H9 (cell line): ENCODE measurements around the gene COQ5. TPM values are rescaled to one million over a fixed set of nuclear protein-coding genes. Genes with fewer than 3 reads are reported as not detected.

ENCODE experiments used
- DNase-seq: peaks from one replicate; pipeline ENCODE4 v3.0.0-alpha.2; 2017
- H2AFZ ChIP-seq: one replicate; pipeline ENCODE4 v1.6.1; 2013; ENCODE audit warnings: mild to moderate bottlenecking, low read length, control low read depth, moderate library complexity
- H2AK5ac ChIP-seq: 2 replicates; pipeline ENCODE4 v1.6.1; 2013; ENCODE audit warnings: low read length, control low read depth, mixed read lengths; ENCODE audit not compliant: insufficient read length
- H2BK120ac ChIP-seq: one replicate; pipeline ENCODE4 v1.6.1; 2013; ENCODE audit warnings: low read depth, mild to moderate bottlenecking, low read length, control low read depth, inconsistent platforms; ENCODE audit not compliant: poor library complexity, severe bottlenecking
- H2BK12ac ChIP-seq: 2 replicates; pipeline ENCODE4 v1.6.1; 2013; ENCODE audit warnings: low read length, control low read depth, mixed read lengths, low read depth; ENCODE audit not compliant: insufficient read length
- H2BK15ac ChIP-seq: 2 replicates; pipeline ENCODE4 v1.6.1; 2013; ENCODE audit warnings: low read depth, low read length, control low read depth
- H2BK20ac ChIP-seq: one replicate; pipeline ENCODE4 v1.6.1; 2013; ENCODE audit warnings: low read depth, mild to moderate bottlenecking, low read length, control low read depth, inconsistent platforms; ENCODE audit not compliant: poor library complexity, severe bottlenecking
- H2BK5ac ChIP-seq: 2 replicates; pipeline ENCODE4 v1.6.1; 2013; ENCODE audit warnings: low read length, control low read depth, mixed read lengths; ENCODE audit not compliant: insufficient read length
- H3K14ac ChIP-seq: 2 replicates; pipeline ENCODE4 v1.6.1; 2013; ENCODE audit warnings: low read length, control low read depth; ENCODE audit not compliant: insufficient read depth
- H3K18ac ChIP-seq: 2 replicates; pipeline ENCODE4 v1.6.1; 2013; ENCODE audit warnings: low read depth, mild to moderate bottlenecking, mixed read lengths, low read length, control low read depth; ENCODE audit not compliant: insufficient read length
- H3K23ac ChIP-seq: 2 replicates; pipeline ENCODE4 v1.6.1; 2013; ENCODE audit warnings: low read length, control low read depth, mixed read lengths, low read depth; ENCODE audit not compliant: insufficient read length
- H3K23me2 ChIP-seq: 2 replicates; pipeline ENCODE4 v1.6.1; 2013; ENCODE audit warnings: low read depth, mild to moderate bottlenecking, mixed read lengths, low read length, control low read depth; ENCODE audit not compliant: insufficient read length, poor library complexity, severe bottlenecking
- H3K27ac ChIP-seq: 2 replicates; pipeline ENCODE4 v1.5.1; 2013; ENCODE audit warnings: low read length, control low read depth, mixed read lengths, low read depth; ENCODE audit not compliant: insufficient read length
- H3K27me3 ChIP-seq: 2 replicates; pipeline ENCODE4 v1.6.1; 2013; ENCODE audit warnings: low read length, control low read depth, inconsistent platforms; ENCODE audit not compliant: insufficient read depth
- H3K4ac ChIP-seq: 2 replicates; pipeline ENCODE4 v1.6.1; 2013; ENCODE audit warnings: low read depth, mild to moderate bottlenecking, control low read depth, inconsistent platforms, low read length, moderate library complexity
- H3K4me1 ChIP-seq: 2 replicates; pipeline ENCODE4 v1.6.1; 2013; ENCODE audit warnings: low read length, control low read depth, inconsistent platforms; ENCODE audit not compliant: insufficient read depth
- H3K4me2 ChIP-seq: 2 replicates; pipeline ENCODE4 v1.6.1; 2013; ENCODE audit warnings: low read length, control low read depth, mixed read lengths; ENCODE audit not compliant: insufficient read length, insufficient read depth
- H3K56ac ChIP-seq: 2 replicates; pipeline ENCODE4 v1.6.1; 2013; ENCODE audit warnings: low read depth, mild to moderate bottlenecking, mixed read lengths, low read length, control low read depth; ENCODE audit not compliant: insufficient read length
- H3K79me1 ChIP-seq: 2 replicates; pipeline ENCODE4 v1.6.1; 2013; ENCODE audit warnings: low read depth, mild to moderate bottlenecking, moderate library complexity, low read length, control low read depth, inconsistent platforms; ENCODE audit not compliant: insufficient read depth, poor library complexity, severe bottlenecking
- H3K79me2 ChIP-seq: 2 replicates; pipeline ENCODE4 v1.6.1; 2013; ENCODE audit warnings: low read length, control low read depth, inconsistent platforms; ENCODE audit not compliant: insufficient read depth
- H3K9ac ChIP-seq: 2 replicates; pipeline ENCODE4 v1.6.1; 2013; ENCODE audit warnings: low read length, control low read depth, mixed read lengths; ENCODE audit not compliant: insufficient read length; ENCODE audit errors: extremely low read depth
- H3K9me3 ChIP-seq: one replicate; pipeline ENCODE4 v1.6.1; 2013; ENCODE audit warnings: low read depth, low read length, inconsistent platforms; ENCODE audit not compliant: control insufficient read depth
- H3T11ph ChIP-seq: one replicate; pipeline ENCODE4 v1.6.1; 2013; ENCODE audit warnings: mild to moderate bottlenecking, low read length, control low read depth, inconsistent platforms
- H4K20me1 ChIP-seq: one replicate; pipeline ENCODE4 v1.6.1; 2013; ENCODE audit not compliant: control insufficient read depth, insufficient read length, insufficient read depth
- H4K5ac ChIP-seq: 2 replicates; pipeline ENCODE4 v1.6.1; 2013; ENCODE audit warnings: low read depth, mild to moderate bottlenecking, mixed read lengths, low read length, control low read depth; ENCODE audit not compliant: insufficient read length
- H4K8ac ChIP-seq: replicated peaks from 2 replicates; pipeline ENCODE4 v1.6.1; 2013; ENCODE audit warnings: low read length, control low read depth, mixed read lengths, low read depth; ENCODE audit not compliant: insufficient read length
- H4K91ac ChIP-seq: 2 replicates; pipeline ENCODE4 v1.6.1; 2013; ENCODE audit warnings: low read depth, mild to moderate bottlenecking, moderate library complexity, mixed read lengths, low read length, control low read depth; ENCODE audit not compliant: insufficient read length
- H3K27ac Mint-ChIP-seq, 3 experiments: 2 replicates in 2 of 3; 3 replicates in 1 of 3; pipeline ENCODE4 v1.8.0; 2020 to 2021; ENCODE audit warnings: mixed read lengths in 3 of 3, mild to moderate bottlenecking in 1 of 3, moderate library complexity in 1 of 3
- H3K27me3 Mint-ChIP-seq: 2 replicates; pipeline ENCODE4 v1.8.0; 2021; ENCODE audit warnings: low read depth, mild to moderate bottlenecking, moderate library complexity, mixed read lengths
- H3K36me3 Mint-ChIP-seq, 3 experiments: 2 replicates in 2 of 3; 3 replicates in 1 of 3; pipeline ENCODE4 v1.8.0; 2020 to 2021; ENCODE audit warnings: low read depth in 3 of 3, mixed read lengths in 3 of 3; ENCODE audit not compliant: insufficient read depth in 1 of 3
- H3K4me1 Mint-ChIP-seq, 2 experiments: 2 replicates each; pipeline ENCODE4 v1.8.0; 2020; ENCODE audit warnings: mixed read lengths in 2 of 2
- H3K4me3 Mint-ChIP-seq, 2 experiments: 2 replicates in 1 of 2; 3 replicates in 1 of 2; pipeline ENCODE4 v1.8.0; 2020 to 2021; ENCODE audit warnings: mild to moderate bottlenecking in 2 of 2, mixed read lengths in 2 of 2, moderate library complexity in 1 of 2
- H3K9me3 Mint-ChIP-seq, 2 experiments: 2 replicates in 1 of 2; 3 replicates in 1 of 2; pipeline ENCODE4 v1.8.0; 2020; ENCODE audit warnings: mild to moderate bottlenecking in 2 of 2, mixed read lengths in 2 of 2, moderate library complexity in 1 of 2
- CTCF ChIP-seq: fragments of 200-600 bp; sonication (generic); conservative IDR thresholded peaks from 3 replicates; pipeline ENCODE4 v1.8.0; 2021; ENCODE audit warnings: antibody characterized with exemption, mild to moderate bottlenecking
- WGBS: extraction: QIAGEN DNeasy Blood & Tissue Kit; methylation state at CpG from one replicate; pipeline ENCODE4 v1.1.7; 2013; ENCODE audit warnings: missing lambda C conversion rate, low lambda C conversion rate, mixed read lengths; ENCODE audit not compliant: insufficient read length; ENCODE audit errors: extremely low coverage; 5-methylcytosine and 5-hydroxymethylcytosine counted together
- total RNA-seq: library from RNA; stranded (reverse); gene quantifications from 2 replicates; pipeline ENCODE4 v1.2.1, GENCODE V29; 2021

Gene COQ5
- total RNA-seq, 1 experiment from 2014 or later = 34.8 TPM

DNA sequence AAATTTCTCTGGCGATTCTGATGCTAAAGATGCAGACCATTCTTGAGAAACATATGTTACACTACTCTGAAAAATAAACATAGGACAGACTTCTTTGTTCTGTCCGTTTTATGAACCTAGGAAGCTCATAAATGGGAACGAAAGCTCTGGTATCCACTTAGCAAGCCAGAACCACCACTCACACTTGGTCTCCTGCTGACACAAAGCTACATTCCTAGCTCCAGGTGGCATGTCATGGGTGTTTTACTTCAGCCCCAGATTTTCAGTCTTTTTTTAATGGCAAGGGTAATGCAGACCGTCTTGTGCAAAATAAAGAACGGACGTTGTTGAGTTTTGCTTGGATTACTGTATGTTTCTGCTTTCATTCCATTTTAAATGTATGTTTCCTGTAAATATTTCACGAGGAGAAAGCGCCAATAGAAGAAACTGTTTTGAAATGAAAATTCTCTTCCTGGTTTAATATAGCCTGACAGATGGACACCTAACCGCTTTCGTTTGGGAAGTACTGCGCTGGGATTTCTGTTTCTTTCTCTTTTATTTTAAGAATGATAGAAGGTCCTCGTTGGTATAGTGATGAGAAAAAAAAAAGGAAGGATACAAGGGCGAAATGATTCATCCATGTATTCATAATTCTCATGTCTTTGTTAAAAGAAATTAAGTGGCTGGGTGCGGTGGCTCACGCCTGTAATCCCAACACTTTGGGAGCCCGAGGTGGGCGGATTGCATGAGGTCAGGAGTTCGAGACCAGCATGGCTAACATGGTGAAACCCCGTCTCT is 871 bp upstream of the COQ5 start:
- peak overlapping the region; percentile 99 to 100 for H3K4me3 Mint-ChIP-seq
- no peak overlapping the region for H3K4ac ChIP-seq
- peak overlapping the region; percentile 99 to 100 (median 100) for H3K27ac Mint-ChIP-seq
- no peak overlapping the region for H3K56ac ChIP-seq
- peaks cover 11% of the 10 kb centered on the region in 2 experiments for H3K4me1 Mint-ChIP-seq
- TF ChIP-seq CTCF = no peak
- H3K18ac ChIP-seq = no peak overlapping the region
- H3K79me1 ChIP-seq = no peaks in the 10 kb centered on the region
- no peak overlapping the region for H4K91ac ChIP-seq
- H2BK12ac ChIP-seq = no peak overlapping the region
- peaks cover 0 to 7% (median 5%) of the 10 kb centered on the region in 3 experiments; a peak in 5 of 7 replicates for H3K36me3 Mint-ChIP-seq
- no peaks in the 10 kb centered on the region for H4K20me1 ChIP-seq
- H3K79me2 ChIP-seq = peaks cover 1% of the 10 kb centered on the region; the same call in 1 of the 2 replicates
- no peak overlapping the region for H3K9ac ChIP-seq
- H3K9me3 Mint-ChIP-seq = no peaks in the 10 kb centered on the region
- H3K9me3 ChIP-seq = no peaks in the 10 kb centered on the region
- no CpG with 5 or more reads among the region's 19 CpGs for WGBS
- H3K27me3 ChIP-seq = no peaks in the 10 kb centered on the region
- peak; percentile 42 for DNase-seq
- no peak overlapping the region for H2AK5ac ChIP-seq
- peak overlapping the region; percentile 91 for H3K4me2 ChIP-seq
- H2BK5ac ChIP-seq = no peak overlapping the region
- H3K27me3 Mint-ChIP-seq = no peaks in the 10 kb centered on the region
- no peak overlapping the region for H4K5ac ChIP-seq
- H3K23ac ChIP-seq = no peak overlapping the region
- H2BK120ac ChIP-seq = no peak overlapping the region
- H3K14ac ChIP-seq = no peak overlapping the region
- H3K27ac ChIP-seq = peak overlapping the region; percentile 22
- no peak overlapping the region for H2BK15ac ChIP-seq
- H3K4me1 ChIP-seq = no peaks in the 10 kb centered on the region
- H2BK20ac ChIP-seq = no peak overlapping the region
- no peak overlapping the region for H4K8ac ChIP-seq
- no peak overlapping the region for H2AFZ ChIP-seq
- peaks cover 8% of the 10 kb centered on the region for H3K23me2 ChIP-seq
- H3T11ph ChIP-seq = no peak overlapping the region
